ENCODE measurements around the gene GALNT9.
"Not testable (repeated sequence)": the region's sequence is repeated elsewhere in the genome, so short reads cannot be mapped to it uniquely, and the experiment has no call there.

Gene GALNT9

DNA sequence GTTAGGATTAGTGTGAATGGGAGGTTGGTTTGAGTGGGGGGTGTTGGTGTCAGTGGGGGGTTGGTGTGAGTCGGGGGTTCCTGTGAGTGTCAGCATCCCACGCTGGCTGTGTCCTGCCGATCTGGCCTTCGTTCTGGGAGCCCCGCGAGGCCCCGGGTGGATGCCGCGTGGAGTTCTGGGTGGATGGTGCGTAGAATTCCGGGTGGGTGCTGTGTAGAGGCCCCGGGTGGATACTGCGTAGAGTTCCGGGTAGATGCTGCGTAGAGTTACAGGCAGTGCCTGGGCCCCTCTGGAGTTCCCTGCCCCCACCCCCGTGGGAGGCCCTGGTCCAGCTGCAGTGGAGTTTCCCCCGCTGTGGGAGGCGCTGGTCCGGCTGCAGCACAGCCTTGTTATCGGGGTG lies 176.4 kb downstream of the GALNT9 start:
- DNase-seq = peak; percentile 36

DNA sequence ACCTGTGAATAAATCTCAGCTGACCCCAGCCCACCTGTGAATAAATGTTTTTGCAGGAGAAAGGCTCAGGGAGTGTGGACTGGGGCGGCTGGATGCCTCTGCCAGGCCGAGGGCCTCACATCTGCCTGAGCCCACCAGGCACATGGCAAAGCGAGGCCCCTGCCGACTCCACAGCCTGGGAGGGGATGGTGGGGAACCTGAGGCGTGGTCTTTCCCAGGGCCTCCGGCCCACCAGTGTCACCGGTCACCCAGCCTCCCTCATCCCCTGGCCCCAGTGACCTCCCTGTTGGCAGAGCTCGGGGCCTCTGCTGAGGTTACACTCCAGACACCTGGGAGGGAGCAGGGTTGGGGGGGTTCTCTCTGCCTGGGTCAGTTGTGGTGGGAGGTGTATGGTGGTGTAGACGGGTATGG lies 177.0 kb downstream of the GALNT9 start:
- DNase-seq = peak; percentile 32

DNA sequence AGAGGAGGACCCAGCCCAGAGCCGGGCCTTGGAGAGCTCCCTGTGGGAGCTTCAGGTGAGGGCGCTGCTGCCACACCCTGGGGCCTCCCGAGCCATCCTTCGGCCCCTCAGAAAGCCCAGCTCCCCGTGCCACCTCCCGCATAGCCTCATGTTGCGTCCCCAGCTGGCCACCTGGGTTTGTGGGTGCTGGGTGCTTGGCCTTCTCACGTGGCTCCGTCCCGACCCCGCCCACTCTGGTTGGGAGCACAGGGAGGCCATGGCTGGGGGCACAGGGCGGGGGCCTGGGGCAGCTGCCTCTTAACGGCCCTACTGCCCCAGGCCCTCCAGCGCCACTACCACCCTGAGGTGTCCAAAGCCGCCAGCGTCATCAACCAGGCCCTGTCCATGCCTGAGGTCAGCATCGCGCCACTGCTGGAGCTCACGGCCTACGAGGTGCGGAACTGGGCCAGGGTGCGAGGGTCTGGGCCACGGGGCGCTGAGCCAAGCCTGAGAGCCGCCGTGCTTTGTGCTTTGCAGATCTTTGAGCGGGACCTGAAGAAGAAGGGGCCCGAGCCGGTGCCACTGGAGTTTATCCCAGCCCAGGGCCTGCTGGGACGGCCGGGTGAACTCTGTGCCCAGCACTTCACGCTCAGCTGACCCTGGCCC lies 177.5 kb downstream of the GALNT9 start:
- DNase-seq = peak; percentile 23

DNA sequence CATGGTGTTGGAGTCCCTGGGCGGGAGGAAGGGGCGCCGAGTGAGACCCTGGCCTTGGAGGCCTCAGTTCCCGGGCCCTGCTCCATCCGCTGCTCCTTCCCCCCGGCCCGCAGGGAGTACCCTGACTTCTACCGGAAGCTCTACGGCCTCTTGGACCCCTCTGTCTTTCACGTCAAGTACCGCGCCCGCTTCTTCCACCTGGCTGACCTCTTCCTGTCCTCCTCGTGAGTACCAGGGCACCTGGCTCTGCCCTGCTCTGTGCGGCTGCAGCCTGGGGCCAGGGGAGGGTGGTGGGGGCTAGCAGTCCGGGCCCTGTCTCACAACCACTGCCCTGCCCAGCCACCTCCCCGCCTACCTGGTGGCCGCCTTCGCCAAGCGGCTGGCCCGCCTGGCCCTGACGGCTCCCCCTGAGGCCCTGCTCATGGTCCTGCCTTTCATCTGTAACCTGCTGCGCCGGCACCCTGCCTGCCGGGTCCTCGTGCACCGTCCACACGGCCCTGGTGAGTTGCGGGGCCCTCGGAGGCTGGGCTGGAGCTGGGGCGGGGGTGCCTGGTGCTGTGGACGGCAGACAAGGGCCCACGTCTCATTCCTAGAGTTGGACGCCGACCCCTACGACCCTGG lies 178.1 kb downstream of the GALNT9 start:
- DNase-seq = peak; percentile 16

DNA sequence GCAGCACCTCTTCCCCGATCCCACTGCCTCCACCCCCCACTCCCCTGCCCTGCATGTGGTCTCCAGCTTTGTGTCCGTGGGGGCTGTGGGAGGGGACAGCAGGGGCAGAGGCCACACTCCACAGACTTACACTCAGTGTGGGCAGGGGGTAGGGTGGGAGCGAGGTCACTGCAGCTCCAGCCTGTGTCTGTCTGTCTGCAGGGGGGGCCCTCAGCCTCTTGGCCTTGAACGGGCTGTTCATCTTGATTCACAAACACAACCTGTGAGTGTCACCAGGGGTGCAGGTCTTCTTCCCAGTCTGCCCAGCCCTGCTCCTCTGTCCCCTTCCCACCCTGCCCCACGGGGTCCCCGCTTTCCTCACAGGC lies 178.6 kb downstream of the GALNT9 start:
- DNase-seq = peak; percentile 8

DNA sequence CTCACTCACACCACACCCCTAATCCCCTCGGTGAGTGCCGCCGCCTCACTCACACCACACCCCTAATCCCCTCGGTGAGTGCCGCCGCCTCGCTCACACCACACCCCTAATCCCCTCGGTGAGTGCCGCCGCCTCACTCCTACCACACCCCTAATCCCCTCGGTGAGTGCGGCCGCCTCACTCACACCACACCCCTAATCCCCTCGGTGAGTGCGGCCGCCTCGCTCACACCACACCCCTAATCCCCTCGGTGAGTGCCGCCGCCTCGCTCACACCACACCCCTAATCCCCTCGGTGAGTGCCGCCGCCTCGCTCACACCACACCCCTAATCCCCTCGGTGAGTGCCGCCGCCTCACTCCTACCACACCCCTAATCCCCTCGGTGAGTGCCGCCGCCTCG lies 179.9 kb downstream of the GALNT9 start:
- DNase-seq = not testable (repeated sequence)

DNA sequence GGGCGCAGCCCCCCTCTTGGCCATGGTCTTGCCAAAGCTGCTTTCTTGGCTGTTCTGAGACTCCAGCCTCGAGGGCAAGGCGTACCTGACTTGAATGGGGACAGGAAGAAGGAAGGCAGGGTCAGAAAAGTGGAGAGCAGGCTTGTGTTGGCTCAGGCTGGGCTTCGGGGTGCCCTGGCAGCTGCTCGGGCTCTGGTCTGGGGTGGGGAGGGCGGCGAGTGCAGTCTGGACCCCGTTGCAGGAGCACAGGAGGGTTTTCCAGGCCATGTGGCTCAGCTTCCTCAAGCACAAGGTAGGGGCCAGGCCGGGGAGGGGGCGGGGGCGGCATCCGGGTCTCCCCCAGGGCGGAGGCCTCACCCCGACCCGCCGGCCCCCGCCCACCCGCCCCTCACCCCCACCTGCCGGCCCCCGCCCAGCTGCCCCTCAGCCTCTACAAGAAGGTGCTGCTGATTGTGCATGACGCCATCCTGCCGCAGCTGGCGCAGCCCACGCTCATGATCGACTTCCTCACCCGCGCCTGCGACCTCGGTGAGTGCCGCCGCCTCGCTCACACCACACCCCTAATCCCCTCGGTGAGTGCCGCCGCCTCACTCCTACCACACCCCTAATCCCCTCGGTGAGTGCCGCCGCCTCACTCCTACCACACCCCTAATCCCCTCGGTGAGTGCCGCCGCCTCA lies 180.9 kb downstream of the GALNT9 start:
- DNase-seq = peak; percentile 8

DNA sequence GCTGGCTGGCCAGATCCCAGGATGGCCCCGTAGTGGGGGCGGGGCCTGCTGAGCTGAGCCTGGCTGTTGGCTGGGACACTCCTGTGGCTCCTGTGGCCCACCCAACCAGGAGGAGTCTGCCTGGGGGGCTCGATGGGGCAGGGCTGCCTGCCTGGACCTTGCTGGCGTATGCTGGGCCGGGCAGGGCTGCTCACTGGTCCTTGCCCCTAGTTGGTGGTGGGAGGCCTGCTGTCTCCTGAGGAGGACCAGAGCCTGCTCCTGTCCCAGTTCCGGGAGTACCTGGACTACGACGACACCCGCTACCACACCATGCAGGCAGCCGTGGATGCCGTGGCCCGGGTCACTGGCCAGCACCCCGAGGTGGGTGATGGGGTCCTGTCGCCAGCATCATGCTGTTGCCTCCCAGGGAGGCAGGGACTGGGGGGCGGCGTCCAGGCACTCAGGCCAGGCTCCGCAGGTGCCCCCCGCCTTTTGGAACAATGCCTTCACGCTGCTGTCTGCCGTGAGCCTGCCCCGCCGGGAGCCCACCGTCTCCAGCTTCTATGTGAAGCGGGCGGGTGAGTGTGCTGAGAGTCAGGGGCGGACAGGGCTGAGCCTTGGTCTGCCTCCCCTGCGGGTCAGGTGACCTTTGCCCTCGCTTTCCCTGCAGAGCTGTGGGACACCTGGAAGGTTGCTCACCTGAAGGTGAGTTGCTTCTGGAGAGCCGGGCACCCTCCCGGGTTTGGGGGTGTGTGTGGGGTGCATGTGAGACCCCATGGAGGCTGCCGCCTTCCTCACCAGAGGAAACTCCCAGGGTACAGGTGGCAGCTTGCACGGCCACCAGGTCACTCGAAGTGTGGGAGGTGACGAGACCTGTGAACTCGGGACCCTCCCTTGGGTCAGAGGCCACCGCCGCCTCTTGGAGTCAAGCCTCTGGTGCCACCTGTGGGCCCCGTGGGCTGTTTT lies 181.7 kb downstream of the GALNT9 start:
- peak; percentile 11 for DNase-seq

DNA sequence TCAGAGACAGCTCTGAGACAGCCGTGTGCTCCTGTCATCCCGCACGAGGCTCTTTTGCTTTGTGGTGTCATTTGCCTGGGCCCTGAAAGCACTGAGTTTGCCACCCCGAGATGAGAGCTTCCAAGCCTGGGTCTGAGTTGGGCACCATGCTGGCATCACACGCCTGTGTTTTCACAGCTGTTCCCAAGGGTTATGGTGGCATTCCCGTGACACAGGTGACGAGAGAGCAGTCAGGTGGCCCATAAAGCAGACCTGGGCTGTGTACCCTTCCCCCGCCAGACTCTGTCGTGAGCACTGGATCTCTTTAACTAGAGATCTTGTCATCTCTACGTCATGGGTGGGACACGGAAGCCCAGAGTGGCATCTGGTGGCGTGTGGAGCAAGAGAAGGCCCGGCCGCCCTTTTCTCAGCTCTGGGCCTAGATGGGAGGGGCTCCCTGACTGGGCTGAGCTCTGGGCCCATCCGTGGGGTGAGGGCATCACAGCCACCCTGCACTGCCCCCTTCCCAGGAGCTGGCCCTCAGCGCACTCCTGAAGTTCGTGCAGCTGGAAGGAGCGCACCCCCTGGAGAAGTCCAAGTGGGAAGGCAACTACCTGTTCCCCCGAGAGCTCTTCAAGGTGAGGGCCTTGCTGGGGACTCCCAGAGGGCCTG lies 182.5 kb downstream of the GALNT9 start:
- DNase-seq = peak; percentile 8
